GM21515 (cell line): Measurements from ENCODE around the gene EXPH5.
A peak's percentile ranks its signal among the peaks of the same experiment; 100 is the strongest.

Source experiments
- ATAC-seq: cut with Tn5 transposase; IDR thresholded peaks from one replicate; pipeline ENCODE4 v1.9.1; 2021; ENCODE audit not compliant: unreplicated experiment

Gene EXPH5

GRCh38 chr11:108483163-108483562 lies 110.4 kb downstream of the EXPH5 start:
- ATAC-seq = no peak

GRCh38 chr11:108474664-108475463 lies 118.7 kb downstream of the EXPH5 start:
- ATAC-seq = no peak

- ATAC-seq = no peak
These were observed 120.9 kb downstream of the EXPH5 start for GRCh38 chr11:108472681-108473080.

GRCh38 chr11:108468478-108468864 lies 125.1 kb downstream of the EXPH5 start:
- no peak for ATAC-seq

GRCh38 chr11:108467091-108467823 lies 126.3 kb downstream of the EXPH5 start, which contains the start of gene C11orf65:
TSS of gene C11orf65 (minus strand) at chr11:108467529. CDS start at chr11:108461559, 5,970 bp downstream.
- ATAC-seq = peak; percentile 99

GRCh38 chr11:108466405-108466804 lies 127.2 kb downstream of the EXPH5 start:
- no peak for ATAC-seq
